Medulla oblongata (tissue), 1 donor: ENCODE results near the gene C2orf74.
"Not testable (repeated sequence)": the region's sequence is repeated elsewhere in the genome, so short reads cannot be mapped to it uniquely, and the experiment has no call there.

ENCODE experiments used
- DNase-seq: peaks from one replicate; pipeline ENCODE4 v3.0.0-alpha.2; 2015; ENCODE audit errors: extremely low spot score

C2orf74 gene

DNA sequence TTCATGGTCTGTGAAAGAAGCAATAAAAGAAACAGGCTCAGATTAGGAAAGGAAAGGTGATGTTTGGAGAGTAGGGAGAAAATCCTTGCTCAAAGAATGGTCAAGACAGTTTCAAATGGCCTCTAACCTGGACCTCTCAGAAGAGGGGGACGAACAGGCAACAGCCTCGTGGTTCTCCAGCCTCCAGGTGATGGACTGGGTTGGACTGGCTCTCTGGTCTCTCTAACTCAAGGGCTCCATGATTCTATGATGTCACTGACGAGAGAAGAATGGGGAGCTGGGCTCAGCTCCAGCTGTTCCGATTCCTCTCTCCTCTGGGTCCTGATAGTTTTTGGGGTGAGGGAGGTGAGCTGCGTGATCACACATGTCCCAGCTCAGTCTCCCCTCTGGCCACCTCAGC, at the start of gene C2orf74:
Gene C2orf74, plus strand, starts transcription at position 301 of the 400 bp plus-strand sequence. CDS start 327 bp downstream, outside the sequence.
- no peak for DNase-seq

DNA sequence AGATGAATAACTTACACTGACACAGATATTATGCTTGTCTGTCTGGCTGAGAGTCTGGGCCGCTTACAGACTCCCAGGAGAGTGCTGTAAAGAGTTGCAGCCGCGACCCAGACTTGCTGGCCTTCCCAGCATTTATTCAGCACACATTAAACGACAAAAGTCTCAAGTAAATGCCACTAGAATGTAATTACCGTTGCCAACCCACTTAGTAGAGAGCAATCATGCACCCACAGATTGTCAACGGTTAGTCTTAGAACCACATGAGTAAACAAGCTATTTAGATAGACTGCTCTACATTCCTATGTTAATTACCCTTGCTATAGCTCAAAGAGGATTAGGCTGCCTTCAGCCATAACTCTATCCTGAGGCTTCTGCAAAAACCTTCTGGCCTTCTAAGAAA, 47.8 kb upstream of the C2orf74 start:
- no peak for DNase-seq

DNA sequence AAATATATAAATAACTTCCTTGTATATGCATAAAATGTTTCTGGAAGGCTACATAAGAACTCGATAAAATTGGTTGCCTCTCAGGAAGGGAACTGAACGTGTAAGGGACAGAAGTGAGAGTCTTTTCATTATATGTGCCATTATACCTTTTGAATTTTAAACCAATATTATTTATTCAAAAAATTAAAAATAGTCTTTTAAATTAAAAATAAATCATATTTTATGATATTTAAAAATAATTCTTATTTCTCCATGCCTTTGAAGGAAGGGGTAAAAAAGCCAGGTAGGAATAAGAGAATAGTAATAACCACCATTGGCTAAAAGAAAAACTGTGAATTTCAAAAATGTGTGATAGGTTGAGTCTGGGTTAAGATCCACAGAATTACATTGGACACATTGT, 45.7 kb upstream of the C2orf74 start:
- DNase-seq, result no peak

DNA sequence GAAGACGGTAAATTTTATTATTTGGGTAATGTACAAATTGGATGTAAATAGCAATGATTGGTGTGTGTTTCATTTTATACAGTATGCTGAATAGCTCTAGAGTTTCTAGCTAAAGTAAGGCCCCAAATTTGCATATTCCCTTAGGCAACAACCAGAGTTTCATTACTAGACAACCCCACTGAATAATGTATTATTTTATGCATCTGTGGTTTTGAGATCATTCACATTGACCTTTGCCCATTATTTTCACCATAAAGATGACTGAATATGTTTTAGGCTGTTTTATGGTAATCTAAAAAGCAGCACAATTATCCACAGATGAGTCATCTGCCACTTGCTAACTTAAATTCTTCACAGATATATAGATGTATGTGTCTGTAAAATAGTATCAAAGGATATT, 44.5 kb upstream of the C2orf74 start:
- no peak for DNase-seq

DNA sequence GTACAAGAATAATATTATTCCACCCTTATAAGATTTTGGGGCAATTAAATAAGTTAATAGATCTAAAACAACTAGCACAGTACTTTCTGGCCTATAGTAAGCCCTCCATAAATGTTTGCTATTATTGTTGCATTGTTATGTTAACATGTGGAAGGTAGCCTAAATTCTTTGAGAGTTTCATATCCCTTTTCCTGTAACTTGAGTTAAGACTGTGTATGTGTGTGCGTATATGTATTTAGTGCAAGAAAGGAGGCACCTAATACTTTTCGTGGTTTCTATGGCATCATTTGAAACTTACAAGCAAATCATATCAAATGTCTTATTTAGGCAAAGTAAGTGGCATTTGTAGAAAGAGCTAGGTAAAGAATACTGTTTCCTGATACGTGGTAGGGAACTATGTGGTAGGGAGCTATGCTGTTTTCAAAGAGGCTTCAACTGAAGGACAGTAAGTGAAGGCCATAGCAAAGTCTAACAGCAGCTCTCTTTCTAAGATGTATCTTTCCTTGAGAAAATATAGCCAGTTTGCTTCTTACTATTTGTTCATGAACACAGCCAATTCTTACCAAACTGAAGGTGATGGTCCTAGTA, 36.8 kb upstream of the C2orf74 start:
- no peak for DNase-seq

DNA sequence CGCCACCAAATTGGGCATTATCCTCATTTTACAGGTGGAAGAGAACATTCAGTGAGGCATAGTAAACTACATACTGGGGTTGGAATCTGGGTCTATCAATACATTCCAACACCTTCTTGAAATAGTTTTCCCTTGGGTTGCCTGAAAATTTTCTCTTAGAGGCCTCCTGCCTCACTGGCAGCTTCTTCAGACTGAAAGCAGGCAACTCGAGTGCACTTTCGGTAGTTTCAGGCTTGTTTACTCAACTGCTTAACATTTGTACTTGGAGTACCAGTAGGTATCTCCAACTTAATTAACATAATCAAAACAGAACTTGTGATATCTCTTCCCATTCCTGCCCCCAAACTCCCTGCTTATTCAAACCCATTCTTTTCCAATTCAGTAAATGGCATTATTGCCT, 36.2 kb upstream of the C2orf74 start:
- DNase-seq, result no peak

DNA sequence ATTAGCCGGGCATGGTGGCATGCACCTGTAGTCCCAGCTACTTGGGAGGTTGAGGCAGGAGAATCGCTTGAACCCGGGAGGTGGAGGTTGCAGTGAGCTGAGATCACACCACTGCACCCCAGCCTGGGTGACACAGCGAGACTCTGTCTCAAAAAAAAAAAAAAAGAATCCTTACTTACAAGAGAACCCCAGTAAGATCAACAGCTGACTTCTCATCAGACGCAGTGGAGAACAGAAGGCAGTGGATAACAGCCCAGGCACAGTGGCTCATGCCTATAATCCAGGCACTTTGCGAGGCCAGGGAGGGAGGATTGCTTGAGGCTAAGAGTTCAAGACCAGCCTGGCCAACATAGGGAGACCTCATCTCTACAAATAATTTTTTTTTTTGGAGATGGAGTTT, 33.9 kb upstream of the C2orf74 start:
- not testable (repeated sequence) for DNase-seq

DNA sequence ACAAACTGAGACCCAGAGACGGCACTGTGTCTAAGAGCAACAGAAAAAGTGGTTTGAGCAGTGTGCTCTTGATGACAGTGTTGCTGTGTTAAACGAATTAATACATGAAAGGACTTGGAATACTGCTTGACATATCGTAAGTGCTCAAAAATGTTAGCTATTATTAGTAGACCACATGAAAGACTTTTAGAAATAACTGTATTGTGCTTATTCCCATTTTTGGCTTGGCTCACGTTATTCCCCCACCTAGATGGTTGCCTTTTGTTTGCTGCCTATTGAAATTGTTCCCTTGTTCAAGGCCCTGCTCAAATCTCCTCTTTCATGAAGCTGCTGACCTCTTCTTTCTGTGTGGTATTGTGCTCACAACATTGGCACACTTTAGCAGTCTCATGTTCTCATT, 27.8 kb upstream of the C2orf74 start:
- DNase-seq, result peak; percentile 34

DNA sequence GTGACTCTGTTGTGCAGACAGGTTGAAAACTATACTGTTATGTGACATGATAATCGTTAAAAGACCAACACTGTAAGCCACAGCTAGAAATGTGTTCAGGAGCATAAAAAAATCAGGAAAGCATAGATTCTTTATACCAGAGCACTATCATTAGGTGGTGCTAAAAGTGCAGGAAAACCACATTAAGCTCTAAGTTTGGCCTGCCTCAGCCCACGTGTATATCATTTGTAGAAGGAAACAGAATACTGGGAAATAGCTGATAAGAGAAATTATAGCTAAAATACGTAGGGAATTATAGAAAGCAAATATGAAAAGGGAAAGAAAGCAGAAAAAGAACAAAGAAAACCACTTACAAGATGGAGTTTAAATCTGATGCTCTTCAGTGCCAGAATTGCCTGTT, 26.5 kb upstream of the C2orf74 start:
- peak; percentile 64 for DNase-seq

DNA sequence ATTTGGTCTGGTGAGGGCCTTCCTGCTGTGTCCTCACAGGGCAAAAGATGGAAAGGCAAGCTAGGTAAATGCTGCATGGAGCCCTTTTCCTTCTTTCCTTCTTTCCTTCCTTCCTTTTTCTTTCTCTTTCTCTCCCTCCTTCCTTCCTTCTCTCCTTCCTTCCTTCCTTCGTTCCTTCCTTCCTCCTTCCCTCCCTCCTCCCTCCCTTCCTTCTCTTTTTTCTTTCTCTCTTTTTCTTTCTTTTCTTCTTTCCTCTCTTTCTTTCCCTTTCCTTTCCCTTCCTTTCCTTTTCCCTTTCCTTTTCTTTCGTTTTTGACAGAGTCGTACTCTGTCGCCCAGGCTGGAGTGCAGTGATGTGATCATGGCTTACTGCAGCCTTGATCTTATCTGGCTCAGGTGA, 23.1 kb upstream of the C2orf74 start:
- no peak for DNase-seq

DNA sequence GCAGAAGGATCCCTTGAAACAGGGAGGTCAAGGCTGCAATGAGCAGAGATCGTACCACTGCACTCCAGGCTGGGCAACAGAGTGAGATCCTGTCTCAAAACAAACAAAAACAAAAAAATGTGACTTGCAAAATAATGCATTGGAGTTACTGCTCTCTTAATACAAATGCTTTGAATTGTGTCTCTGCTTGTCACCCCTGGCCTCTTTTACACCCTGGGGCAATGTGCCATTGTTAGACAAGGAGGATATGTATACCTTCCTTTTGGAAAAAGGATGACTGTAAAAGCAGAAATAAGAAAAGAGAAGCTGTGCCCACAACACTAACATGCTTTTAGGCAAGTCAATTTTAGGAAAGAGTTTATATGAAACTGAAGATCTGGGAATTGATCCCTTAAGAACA, 20.8 kb upstream of the C2orf74 start:
- DNase-seq, result no peak

DNA sequence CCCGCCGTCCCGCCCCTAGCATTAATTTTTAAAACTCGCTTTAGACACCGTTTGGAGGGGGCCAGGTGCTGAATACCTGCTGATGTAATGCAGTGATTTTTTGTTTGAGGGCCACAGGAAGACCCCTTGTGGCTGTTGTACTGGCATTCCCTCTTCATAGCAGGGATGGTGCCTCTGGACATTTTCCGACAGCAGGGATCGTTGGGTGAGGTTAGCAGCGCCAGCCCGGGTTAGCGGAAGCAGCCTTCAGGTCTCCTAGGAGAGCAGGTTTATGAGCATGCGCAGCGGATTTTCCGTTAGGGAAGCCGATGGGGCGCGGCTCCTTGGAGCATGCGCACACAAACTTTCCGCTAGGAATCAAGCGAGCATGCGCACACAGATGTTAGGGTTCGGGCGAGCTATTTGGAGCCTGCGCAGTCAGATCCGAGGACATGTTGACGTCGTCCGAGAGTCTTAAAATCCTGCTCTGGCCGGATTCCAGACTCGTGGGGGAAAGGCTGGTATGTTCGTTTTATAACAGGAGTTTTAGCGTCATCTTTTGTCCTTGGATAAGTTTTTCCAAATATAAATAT, 17.2 kb upstream of the C2orf74 start:
- DNase-seq, result peak; percentile 98

DNA sequence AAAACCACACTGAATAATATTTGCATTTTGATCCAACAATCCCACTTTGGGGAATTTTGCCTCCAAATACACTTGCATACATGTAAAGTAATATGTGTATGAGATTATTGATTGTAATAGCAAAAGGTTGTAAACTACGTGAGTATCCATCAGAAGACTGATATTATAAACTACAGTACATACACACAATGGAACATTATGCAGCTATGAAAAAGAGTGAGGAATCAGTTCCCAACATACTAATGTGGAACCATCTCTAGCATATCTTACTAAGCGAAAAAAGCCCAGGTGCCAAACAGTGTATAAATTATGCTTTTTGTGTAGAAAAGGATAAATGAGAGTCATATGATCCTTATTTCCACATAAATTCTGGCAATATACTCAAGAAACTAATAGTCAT, 16.0 kb upstream of the C2orf74 start:
- DNase-seq, result no peak

DNA sequence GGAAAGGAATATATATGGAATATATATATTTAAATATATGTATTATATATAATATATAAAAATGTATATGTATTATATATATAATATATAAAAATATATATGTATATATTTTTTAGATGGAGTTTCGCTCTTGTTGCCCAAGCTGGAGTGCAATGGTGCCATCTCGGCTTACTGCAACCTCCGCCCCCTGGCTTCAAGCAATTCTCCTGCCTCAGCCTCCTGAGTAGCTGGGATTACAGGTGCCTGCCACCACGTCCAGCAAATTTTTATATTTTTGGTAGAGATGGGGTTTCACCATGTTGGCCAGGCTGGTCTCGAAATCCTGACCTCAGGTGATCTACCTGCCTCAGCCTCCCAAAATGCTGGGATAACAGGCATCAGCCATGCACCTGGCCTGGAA, 13.9 kb upstream of the C2orf74 start:
- not testable (repeated sequence) for DNase-seq

DNA sequence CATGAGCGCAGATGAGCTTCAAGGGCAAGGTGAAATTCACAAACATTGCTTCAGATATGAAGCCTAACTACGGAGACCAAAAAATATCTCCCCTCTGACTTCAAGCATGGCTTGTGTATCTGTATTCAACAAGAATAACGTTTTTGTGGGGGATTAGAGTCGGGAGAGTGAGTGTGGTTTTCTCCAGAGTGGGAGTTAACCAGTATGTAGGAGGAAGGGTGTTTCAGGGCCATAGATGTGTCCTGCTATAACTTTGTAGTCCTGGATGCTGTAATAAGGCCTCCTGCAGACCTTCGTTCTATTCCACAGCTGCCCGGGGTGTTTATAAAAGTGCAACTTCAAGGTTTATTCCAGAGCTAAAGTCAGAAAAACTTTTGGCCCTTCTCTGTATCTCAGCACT, 12.9 kb upstream of the C2orf74 start:
- no peak for DNase-seq

DNA sequence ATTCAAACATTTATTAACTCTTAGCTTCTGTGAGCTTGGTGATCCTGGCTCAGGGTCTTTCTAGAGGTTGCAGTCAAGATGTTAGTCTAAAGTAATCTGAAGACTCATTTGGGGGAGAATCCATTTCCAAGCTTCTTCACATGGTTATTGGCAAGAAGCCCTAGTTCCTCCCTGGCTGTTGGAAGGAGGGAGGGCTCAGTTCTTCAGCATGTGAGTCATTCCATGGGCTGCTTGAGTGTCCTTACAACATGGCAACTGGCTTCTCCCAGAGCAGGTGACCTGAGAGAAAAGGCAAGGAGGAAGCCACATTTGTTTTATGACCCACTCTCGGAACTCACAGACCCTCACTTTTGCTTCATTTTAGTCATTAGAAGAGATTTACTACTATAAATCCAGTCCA, 10.6 kb upstream of the C2orf74 start:
- DNase-seq, result no peak

DNA sequence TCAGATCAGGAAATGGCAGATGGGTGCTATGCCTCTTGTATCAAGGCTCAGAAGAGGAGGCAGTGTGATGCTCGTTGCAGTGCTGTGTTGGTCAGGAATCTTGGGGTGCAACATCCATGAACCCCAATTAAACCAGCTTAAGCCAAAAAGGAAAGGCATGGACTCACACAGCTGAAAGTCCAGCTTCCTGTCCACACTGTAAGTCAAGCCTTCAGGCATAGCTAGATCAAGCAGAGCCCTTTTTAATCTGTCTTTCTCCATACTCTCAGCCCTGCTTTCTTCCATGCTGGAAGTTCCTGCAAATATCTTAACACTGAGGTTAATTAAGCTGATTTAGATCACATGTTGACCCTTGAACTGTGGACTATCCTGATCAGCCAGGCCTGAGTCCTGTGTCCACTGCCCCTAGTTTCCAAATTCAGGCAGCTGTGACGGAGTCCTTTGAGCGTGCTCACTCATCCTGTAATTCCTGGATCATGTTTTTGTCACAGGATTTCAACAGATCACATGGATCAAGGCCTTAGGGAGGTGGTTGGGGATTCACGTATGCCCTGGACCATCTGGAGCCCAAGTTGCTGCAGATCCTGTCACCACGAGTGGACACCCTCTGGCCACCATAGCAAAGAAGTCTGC, 4.5 kb upstream of the C2orf74 start:
- no peak for DNase-seq

DNA sequence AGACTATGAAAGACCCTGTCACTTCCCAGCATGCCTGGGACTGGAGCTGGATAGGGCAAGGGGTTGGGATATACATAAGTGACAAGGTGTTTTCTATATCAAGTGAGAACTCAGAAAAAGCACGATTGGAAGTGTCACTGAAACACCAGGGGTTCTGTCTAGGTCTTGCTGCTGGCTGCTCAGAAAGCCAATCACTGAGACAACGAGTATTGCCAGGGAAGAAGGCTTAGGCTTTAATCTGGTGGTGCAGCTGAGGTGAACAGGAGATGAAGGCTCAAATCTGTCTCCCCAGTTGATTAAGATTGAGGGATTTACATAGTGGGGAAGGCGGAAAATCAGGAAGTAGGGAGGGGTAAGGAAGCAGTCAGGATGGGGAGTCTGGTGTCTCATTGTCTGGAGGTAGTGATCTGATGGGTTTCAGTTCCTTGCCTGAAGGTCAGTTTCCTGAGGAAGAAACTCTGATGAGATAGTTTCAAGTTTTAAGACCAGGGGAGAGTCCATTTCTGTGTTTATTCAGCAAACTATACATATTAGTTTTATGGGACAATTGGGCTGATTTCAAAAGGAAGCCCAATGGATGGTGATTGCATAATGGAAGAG, 3.5 kb upstream of the C2orf74 start:
- DNase-seq, result no peak

DNA sequence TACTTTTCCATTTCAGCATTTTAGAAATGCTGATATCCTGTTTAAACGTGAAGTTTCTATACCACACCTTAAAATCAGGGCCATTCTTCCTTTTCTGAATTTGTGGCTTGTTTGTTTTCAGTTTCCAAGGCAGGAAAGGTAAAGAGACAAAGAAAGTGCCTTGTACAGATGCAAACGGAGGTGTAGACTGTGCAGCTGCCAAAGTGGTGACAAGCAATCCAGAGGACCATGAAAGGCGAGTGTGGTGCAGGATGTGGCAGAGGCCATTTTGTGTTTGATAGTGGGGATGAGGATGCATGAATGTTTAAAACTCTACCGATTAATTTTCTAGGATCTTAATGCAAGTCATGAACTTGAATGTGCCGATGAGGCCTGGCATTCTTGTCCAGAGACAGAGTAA, 733 bp downstream of the C2orf74 start:
- DNase-seq, result no peak

DNA sequence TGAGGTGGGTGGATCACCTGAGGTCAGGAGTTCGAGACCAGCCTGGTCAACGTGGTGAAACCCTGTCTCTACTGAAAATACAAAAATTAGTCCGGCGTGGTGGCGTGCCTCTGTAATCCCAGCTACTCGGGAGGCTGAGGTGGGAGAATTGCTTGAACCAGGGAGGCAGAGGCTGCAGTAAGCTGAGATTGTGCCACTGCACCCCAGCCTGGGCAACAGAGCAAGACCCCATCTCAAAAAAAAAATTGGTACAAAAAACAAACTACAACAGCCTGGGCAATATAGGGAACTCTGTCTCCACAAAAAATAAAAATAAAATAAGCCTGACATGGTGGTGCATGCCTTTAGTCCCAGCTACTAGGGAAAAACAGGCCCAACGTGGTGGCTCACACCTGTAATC, 3.1 kb downstream of the C2orf74 start:
- not testable (repeated sequence) for DNase-seq

DNA sequence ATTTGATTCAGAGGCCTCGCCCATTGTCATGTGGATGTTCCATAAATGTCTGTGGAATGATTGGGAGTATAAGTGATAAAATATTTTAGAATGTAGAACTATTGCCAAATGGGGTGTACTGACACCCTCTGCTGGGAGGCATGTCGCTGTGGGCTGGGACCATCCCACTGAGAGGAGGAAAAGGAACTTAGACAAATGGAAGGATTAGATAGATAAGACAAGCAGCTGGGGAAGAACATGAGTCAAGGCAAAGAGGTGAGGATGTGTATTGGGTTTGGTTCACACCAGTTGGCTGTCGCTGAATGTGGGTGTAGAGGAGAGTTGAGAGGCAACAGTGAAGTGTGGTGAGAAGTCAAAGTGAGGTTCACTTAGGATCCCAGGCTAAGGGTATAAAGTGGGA, 4.0 kb downstream of the C2orf74 start:
- no peak for DNase-seq

DNA sequence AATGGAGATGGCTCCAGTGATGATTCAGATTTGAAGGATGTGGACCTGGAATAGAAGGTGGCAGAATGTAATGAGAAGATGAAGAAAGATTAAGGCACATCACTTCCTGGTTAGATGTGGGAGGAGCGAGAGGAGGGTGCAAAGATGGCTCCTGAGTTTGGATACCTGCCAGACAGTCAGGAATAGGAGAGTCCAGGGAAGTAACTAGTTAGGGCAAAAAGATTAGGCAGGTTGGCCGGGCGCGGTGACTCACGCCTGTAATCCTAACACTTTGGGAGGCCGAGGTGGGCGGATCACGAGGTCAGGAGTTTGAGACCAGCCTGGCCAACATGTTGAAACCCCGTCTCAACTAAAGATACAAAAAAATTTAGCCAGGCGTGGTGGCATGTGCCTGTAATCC, 5.6 kb downstream of the C2orf74 start:
- no peak for DNase-seq

DNA sequence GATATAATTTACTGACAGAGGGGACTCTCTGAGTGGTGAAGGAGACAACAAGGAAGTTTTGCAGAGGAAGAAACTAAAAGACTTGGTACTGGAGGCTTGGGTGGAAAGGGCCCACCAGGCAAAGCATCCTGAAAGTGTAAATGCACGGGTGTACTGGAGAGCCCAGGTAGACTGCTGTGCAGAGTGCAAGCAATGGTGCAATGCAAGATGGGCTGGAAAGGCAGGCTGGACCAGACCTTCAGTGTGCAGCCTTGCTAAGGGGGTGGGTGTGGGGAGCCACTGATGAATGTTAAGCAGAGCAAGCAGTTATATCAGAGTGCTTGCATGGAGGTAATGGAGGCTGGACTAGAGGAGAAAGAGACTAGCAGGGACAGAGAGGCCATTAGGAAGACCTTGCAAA, 10.7 kb downstream of the C2orf74 start:
- no peak for DNase-seq
